AG09309 (cell line): ENCODE measurements around the gene LAMTOR3.

Experiments used
- DNase-seq: peaks from one replicate; pipeline ENCODE4 v3.0.0-alpha.2; 2010; ENCODE audit warnings: low read depth
- H3K4me3 ChIP-seq: 2 replicates; pipeline ENCODE4 v1.5.1; 2011; ENCODE audit warnings: mild to moderate bottlenecking, low read depth, low read length, moderate library complexity; ENCODE audit not compliant: control insufficient read depth
- CTCF ChIP-seq: IDR thresholded peaks from 2 replicates; pipeline ENCODE4 v1.5.1; 2011; ENCODE audit warnings: mild to moderate bottlenecking, low read depth, low read length, inconsistent platforms; ENCODE audit not compliant: insufficient read depth, control insufficient read depth; ENCODE audit errors: missing control alignments

LAMTOR3 gene

GRCh38 chr4:99872570-99872969 lies 21.7 kb downstream of the LAMTOR3 start:
- TF ChIP-seq CTCF = no peak
- DNase-seq = no peak
- H3K4me3 ChIP-seq = no peak overlapping the region

- H3K4me3 ChIP-seq = no peak overlapping the region
- DNase-seq = peak; percentile 49
- no peak for TF ChIP-seq CTCF
Observed at GRCh38 chr4:99868126-99868596, 26.1 kb downstream of the LAMTOR3 start.

- DNase-seq = no peak
- TF ChIP-seq CTCF = no peak
- no peak overlapping the region for H3K4me3 ChIP-seq
Observed at GRCh38 chr4:99863804-99864203, 30.4 kb downstream of the LAMTOR3 start.

GRCh38 chr4:99861120-99861905 lies 32.9 kb downstream of the LAMTOR3 start:
- H3K4me3 ChIP-seq = no peak overlapping the region
- DNase-seq = no peak
- TF ChIP-seq CTCF = no peak

DNA sequence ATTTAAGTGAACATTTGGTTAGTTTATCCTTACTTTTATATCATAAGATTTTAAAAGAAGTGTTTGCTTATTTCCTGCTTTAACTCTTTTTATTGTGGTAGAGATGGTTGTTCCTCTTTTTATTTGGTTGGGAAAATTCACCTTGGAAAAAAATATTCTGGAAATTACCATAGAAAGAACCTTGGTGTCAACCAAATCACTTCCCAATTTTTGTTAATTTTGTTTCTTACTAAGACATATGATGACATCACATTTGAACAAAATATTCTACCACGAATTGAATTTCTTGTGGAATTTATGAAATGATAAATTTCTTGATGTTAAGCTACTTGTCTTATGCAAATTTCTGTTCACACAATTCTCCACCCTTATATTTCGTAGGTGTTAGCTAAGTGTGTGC lies 33.7 kb downstream of the LAMTOR3 start:
- H3K4me3 ChIP-seq = no peak overlapping the region
- DNase-seq = no peak
- TF ChIP-seq CTCF = no peak

GRCh38 chr4:99859618-99860017 lies 34.6 kb downstream of the LAMTOR3 start:
- H3K4me3 ChIP-seq = no peak overlapping the region

More at GRCh38 chr4:99859618-99860017, 34.6 kb downstream of the LAMTOR3 start:
- TF ChIP-seq CTCF = no peak
- DNase-seq = no peak
